GM18502 (cell line): Measurements from ENCODE around the gene RNPS1.

ENCODE experiments used
- ATAC-seq: cut with Tn5 transposase; IDR thresholded peaks from one replicate; pipeline ENCODE4 v1.9.1; 2021; ENCODE audit warnings: mild to moderate bottlenecking; ENCODE audit not compliant: unreplicated experiment, poor library complexity

Gene RNPS1

DNA sequence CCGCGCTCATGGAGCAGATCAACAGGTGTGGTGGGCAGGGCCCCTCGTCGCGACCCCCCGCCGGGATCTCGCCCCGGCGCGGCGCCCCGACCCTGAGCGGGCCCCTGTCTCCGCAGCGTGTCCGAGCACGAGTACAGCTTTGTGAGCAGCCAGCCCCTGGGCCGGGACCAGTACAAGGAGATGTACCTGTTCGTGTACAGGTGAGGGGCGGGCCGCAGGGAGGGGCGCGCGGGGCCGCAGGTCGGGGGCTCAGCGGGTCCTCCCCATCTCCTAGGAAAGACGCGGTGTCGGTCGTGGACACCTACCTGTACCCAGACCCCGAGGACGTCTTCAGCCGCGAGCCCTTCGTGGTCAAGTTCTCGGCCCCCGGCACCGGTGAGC is 30.8 kb downstream of the RNPS1 start:
- ATAC-seq: no peak

DNA sequence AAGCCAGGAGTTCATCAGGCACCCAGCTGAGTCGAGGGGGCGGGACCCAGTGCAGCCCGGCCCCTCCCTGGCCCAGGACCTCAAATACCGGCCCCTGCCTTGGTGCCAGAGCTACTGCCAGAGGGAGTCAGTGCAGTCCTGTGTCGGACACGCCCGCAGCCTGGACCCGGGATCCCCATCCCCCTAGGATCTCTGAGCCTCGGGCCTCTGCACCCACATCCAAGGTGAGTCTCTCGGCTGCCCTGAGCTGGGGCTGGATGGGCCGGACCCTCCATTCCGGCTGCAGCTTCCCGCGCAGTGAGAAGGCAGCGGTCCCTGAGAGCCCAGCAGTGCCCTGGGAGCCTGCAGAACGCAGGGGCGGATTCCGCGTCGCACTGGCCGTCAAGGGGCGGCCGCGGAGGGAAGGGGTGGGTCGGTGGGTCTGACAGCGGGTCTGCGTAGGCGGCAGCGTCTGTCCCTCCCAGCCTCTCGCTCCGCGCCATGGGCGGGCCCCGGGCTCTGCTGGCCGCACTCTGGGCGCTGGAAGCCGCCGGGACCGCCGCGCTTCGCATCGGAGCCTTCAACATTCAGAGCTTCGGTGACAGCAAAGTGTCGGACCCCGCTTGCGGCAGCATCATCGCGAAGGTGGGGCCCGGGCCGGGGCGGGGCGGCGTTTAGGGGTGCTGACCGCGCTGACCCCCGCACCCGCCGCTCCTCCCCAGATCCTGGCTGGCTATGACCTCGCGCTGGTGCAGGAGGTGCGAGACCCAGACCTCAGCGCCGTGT is 31.4 kb downstream of the RNPS1 start, which contains the start of gene DNASE1L2:
TSS of gene DNASE1L2 (plus strand) at position 108 of the 765 bp plus-strand sequence. CDS start at position 481, 373 bp downstream.
- no peak for ATAC-seq

DNA sequence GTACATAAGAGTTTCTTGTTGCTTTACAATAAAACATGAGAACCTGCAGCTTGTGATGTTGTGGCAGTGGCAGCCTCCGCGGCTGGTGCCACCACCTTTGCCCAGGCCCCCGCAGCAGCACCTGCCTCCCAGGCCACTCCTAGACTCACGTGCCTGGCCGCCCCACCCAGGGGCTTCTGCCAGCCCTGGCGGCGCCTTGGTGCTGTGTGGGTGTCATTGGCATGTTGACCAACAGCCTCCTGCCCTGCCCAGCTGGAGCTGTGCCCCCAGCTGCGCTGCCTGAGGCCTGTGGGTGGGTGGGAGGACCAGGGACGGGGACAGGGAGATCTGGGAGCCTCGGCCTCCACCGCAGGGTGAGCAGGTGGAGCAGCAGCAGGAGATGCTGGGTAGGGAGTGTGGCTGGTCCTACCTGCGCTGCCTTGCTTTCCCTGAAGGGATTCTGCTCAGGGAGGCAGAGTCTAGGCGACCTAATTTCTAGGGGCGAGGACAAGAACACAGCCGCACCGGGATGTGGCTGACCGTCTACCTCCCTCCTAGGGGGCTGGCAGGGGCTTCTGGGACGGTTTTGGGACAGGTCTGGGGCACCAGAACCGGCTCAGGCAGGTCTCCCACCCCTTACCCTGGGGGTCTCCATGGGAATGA is 32.1 kb downstream of the RNPS1 start:
- no peak for ATAC-seq

DNA sequence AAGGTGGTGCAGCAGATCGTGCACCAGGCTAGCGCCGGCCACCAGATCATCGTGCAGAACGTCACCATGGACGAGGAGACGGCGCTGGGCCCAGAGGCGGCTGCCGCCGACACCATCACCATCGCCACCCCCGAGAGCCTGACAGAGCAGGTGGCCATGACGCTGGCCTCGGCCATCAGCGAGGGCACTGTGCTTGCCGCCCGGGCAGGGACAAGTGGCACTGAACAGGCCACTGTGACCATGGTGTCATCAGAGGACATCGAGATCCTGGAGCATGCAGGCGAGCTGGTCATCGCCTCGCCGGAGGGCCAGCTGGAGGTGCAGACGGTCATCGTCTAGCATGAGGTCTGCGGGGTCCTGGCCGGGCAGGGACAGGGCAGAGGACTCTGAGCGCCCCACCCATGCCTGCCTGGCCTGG is 32.7 kb downstream of the RNPS1 start:
- ATAC-seq: no peak

DNA sequence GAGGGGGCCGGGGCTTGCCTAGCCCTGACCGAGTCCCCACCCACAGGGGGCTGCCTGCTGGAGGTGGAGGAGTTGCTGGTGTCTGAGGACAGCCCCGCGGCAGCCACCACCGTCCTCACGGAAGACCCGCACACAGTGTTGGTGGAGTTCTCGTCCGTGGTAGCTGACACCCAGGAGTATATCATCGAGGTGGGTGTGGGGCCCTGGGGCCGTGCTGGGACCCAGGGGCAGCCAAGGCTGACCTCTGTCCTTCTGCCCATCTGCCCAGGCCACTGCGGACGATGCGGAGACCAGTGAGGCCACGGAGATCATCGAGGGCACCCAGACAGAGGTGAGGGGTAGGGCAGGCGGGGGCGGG is 33.1 kb downstream of the RNPS1 start:
- ATAC-seq: no peak

DNA sequence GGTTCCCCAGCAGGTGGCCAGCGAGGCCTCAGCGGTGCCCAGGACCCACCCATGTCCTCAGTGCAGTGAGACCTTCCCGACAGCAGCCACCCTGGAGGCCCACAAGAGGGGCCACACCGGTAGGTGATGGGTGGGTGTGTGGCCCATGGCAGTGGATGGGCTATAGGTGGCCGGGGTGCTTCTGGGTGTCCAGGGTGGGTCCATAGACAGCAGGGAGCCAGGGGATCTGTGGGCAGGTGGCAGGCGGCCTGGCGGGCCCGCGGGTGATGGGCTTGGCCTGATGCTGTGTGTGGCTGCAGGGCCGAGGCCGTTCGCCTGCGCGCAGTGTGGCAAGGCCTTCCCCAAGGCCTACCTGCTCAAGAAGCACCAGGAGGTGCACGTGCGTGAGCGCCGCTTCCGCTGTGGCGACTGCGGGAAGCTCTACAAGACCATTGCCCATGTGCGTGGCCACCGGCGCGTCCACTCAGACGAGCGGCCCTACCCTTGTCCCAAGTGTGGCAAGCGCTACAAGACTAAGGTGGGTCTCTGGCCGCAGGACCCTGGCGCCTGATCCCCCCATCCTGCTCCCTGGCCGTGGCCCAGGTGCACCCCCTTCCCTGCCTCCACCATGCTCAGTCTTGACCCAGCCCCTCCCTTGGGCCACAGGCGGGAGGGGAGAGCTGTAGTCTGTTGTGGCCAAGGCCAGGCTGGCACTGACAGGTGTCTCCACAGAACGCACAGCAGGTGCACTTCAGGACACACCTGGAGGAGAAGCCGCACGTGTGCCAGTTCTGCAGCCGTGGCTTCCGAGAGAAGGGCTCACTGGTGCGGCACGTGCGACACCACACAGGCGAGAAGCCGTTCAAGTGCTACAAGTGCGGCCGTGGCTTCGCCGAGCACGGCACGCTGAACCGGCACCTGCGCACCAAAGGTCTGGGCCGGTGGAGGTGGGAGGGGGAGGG is 33.8 kb downstream of the RNPS1 start:
- no peak for ATAC-seq

DNA sequence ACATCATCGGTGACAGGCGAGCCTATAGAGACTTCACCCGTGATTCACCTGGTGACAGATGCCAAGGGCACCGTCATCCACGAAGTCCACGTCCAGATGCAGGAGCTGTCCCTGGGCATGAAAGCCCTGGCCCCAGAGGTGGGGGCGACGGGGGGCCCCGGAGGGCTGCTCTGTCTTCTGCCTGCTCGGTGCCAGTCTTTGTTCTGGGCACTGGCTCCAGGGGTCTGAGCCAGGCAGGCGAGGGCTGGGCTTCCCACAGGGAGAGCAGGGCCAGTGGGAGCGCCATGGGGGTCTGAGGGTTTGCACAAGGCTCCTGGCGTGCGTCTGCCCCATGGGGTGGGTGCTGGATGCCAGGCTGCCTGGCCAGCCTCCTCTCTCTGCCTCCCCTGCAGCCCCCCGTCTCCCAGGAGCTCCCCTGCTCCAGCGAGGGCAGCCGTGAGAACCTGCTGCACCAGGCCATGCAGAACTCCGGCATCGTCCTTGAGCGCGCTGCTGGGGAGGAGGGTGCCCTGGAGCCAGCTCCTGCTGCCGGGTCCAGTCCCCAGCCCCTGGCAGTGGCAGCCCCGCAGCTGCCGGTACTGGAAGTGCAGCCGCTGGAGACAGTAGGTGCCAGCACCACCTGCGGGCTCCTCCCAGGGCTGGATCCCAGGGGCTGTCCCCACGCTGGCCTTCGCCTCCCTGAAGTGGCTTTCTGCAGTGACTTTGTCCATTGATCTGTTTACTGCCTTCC is 34.7 kb downstream of the RNPS1 start:
- ATAC-seq: no peak

DNA sequence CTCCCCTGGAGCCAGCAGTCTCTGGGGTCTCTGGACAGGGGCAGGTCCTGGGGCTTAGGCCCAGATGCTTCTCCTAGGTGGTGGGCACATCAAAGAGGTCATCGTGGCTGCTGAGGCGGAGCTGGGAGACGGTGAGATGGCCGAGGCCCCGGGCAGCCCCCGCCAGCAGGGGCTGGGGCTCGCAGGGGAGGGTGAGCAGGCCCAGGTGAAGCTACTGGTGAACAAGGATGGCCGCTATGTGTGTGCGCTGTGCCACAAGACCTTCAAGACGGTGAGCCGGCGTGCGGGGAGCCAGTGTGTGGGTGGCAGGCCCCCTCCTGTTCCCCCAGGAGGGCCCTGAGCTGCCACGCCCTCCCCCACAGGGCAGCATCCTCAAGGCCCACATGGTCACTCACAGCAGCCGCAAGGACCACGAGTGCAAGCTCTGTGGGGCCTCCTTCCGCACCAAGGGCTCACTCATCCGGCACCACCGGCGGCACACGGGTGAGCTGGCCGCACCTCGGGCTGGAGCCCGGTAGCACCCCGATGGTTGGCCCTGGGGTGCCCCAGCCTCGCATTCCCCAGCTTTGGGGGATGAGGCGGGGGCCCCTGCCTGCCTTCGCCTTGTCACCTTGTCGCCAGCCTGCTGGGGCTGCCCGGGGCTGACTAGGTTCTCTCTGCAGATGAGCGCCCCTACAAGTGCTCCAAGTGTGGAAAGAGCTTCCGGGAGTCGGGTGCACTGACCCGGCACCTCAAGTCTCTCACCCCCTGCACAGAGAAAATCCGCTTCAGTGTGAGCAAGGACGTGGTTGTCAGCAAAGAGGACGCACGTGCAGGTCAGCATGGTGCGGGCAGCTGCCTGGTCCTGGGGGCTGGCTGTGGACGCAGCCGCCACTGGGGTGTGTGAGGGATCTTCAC is 35.6 kb downstream of the RNPS1 start:
- ATAC-seq: no peak

DNA sequence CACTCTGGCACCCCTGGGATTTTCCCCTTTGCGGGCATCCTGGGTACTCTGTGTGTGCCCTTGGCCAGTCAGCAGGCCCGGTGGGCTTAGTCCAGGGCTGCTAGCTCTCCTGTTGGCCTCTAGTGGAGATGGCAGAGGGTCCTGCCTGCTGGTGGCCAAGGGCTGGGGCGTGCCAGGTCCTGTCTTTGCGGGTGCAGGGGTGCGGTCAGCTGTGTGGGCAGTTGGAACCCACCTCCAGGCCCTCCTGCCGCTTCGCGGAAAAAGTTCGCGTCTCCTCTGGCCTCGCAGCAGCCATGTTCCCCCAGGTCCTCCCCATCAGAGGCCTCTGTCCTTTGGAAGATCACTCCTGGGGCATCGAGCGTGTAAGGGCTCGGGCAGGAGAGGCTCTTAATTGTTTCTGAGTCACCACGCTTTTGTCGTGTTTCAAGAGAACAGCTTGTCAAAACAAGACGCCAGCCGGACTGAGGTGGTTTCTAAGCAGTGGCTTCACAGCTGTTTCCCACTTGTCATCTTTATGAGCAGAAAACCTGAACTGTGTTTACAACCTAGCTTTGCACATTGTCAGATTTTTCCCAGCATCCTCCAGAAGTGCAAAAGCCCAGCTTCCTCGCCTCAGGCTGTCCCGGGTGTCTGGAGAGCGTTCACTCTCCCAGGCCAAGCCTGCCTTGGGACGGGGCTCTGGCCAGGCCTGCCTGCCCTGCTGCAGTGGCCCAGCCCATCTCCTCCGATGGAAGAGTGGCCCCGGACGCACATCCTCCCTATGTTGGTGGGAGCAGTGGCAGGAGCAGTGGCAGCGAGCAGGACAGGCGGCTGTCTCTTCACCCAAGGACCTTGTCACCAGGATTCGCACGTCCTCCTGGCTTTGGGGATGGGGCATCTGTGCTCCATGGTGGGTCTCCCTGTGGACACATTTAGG is 36.7 kb downstream of the RNPS1 start:
- no peak for ATAC-seq

DNA sequence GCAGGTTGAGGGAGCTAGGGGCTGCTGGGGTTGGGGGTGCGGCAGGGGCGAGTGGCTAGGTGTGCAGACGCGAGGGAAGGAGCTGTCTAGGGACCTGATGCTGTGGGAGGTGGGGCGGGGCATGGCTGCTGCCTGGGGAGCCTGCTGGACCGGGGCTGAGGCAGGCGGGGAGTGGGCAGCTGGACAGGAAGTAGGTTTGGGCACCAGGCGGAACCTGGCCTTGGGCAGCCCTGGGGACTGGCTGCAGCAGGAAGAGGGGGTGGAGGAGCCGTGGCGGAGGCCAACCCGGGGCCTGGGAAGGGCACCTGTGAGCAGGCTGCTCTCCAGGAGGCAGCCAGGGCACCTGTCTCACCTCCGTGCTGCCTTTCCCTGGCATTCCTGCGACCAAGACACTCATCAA is 37.5 kb downstream of the RNPS1 start:
- ATAC-seq: no peak

DNA sequence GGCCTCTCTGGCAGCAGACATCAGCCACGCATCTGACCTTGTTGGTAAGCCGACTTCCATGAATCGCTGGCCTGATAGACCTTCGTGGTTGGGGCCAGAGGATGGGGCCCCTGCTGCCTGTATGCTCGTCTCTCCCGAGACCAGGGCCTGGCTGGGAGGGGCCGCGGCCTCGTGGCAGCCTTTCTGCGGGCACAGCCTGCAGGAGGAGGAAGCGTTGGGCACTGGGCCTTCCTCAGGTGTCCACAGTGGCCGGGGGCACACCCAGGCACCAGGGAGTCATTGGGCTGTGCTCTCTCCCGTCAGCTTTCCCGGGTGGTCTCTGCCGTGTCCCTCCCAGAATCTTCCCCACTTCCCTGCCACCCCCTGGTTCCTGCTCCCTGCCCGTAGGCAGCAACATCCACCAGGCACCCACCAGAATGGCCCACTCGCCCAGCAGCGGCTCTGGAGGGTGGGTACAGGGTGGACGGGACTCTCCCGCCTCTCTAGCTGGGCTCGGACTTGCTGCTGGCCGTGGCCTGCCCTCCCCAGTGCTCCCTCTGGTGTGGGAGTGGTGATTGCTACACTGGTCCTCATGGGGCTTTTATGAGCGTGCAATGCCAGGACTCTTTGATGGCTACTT is 38.2 kb downstream of the RNPS1 start:
- ATAC-seq: no peak

DNA sequence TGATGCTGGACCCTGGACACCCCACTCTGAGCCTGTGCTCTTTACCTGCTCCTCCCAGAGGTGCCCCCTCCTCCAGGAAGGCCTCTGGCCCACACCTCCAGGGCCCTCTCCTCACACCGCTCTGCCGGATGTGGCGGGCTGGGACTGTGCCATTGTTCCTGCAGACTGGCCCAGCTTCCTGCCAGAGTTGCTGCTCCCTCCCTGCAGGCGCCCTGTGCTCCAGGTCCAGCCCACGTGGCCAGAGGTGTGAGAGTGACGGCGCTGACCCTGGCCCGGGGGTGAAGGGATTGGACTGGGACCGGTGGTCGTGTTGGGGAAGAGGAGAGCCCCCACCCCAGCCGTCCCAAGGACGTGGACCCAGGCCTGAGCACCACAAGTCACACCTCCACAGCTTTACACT is 38.8 kb downstream of the RNPS1 start:
- ATAC-seq: no peak

DNA sequence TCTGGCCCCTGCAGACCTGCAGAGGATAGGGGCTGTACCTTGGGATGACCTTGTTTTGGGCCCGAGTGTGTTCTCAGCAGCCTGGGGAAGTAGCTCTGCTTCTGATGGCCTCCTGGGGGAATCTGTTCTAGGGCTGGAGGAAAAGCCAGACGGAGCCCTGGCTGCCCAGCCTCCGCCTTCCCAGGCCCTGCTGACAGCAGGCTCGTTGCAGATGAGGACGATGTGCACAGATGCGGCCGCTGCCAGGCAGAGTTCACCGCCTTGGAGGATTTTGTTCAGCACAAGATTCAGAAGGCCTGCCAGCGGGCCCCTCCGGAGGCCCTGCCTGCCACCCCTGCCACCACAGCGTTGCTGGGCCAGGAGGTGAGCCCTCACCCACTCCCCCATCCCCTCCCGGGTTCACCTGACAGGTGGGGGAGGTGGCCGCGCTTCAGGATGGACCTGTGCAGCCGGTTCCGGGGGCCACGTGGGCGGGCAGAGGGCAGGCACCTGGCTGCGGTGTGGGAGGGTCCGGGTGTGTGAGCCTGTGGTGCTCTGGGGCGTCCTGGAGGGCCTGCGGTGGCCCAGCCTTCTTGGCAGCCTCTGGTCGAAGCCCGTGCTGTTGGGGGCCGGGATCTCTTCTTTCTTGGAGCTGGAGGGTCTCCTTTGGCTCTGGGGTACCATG is 39.6 kb downstream of the RNPS1 start:
- no peak for ATAC-seq

DNA sequence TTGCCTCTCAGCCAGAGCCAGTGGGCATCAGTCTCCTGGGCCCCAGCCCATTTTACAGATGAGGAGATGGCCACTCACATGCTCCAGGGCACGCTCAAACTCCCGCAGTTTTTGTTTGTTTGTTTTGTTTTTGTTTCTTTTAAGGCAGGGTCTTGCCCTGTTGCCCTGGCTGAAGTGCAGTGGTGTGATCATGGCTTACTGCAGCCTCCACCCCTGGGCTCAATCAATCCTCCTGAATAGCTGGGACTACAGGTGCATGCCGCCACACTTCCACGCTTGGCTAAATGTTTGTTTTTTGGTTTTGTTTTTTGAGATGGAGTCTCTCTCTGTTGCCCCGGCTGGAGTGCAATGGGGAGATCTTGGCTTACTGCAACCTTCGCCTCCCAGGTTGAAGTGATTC is 41.0 kb downstream of the RNPS1 start:
- ATAC-seq: no peak

DNA sequence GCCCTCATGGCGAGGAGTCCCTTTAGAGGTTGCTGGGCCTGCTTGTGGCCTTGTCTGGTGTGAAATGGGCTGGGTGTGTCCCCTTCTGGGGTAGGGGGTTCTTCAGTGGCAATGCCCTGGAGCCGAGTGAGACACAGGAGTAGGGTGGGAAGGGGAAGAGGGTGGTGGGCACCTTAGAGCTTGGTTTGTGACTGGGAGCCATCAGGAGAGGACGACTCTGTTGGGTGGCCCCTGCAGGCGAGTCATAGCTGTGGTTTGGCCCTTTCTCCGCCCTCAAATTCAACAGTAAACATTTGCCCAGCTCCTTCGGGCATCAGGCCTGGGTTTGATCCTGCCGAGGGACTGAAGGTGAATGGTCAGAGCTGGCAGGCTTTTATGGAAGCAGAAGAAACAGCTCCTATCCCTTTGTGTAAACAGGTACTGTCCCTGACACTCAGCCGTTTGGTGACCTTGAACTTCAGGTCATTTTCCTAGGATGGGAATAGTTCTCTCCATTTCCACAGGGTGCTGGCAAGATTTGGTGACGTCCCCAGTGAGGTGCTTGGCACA is 41.6 kb downstream of the RNPS1 start:
- no peak for ATAC-seq

DNA sequence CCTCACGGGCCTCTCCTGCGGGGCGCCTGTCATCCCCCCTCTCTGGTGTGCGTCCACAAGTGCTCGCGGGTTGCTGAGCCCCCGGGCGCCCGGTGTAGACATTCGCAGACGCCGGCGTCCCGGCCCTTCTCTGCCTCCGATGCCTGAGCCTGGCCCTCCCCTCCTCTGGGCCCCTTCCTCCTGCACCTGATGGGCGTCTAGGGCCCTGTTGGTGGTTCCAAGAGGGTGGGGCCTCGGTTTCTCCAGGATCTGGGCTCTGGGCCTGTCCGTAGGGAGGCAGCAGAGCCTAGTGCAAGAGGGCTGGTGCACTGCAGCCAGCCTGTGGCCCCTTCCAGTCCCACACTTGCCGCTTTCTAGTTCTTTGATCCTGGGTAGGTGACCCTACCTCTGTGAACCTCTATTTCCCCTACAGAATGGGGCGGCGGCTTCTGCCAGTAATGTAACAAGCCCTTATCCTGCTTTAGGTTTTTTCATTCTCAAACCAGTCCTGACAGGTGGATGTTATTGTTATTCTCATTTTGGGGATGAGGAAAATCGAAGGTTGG is 43.9 kb downstream of the RNPS1 start:
- ATAC-seq: peak; percentile 14
